ENCODE data around the gene SLC38A3. TPM values are rescaled to one million over a fixed set of nuclear protein-coding genes. Genes with fewer than 3 reads are reported as not detected.

SLC38A3 gene
- total and polyA plus RNA-seq, 9 of the 15 experiments (the other 6 are each of a cell fraction or from before 2014, with no cell fraction given), result 0.09 to 0.38 (median 0.16) TPM; not detected in 6

- TF ChIP-seq THAP12 (CRISPR knock-in tag; IDR thresholded peaks at IDR 0.05) (no peak), BRD9 (IDR thresholded peaks at IDR 0.05; ENCODE audit: low read depth, partially characterized antibody) (no peak)
Measured at GRCh38 chr3:50210176-50210509, 5.1 kb downstream of the SLC38A3 start (continued).

GRCh38 chr3:50210510-50211367, 5.7 kb downstream of the SLC38A3 start:
- peaks cover 1 to 23% of the 10 kb centered on the region in 2 experiments; a peak in 4 of 5 replicates for H3K27me3 ChIP-seq (ENCODE audit: control insufficient read depth in 2 of 2, insufficient read depth in 2 of 2, low read length in 2 of 2)
- ChIA-PET CTCF (ENCODE audit: low intra/inter-chr PET ratio) (no interaction called here), POLR2A (interaction anchor here (0.6 to 1.7 kb wide), 3 partner anchors 9 to 47 kb away, joined by 3 to 6 read pairs (median 3); no protein-coding TSS in a partner anchor)
- no peak for TF ChIP-seq ZNF311 (CRISPR knock-in tag; IDR thresholded peaks at IDR 0.05)
- TF ChIP-seq FOXJ3 (CRISPR knock-in tag; IDR thresholded peaks at IDR 0.05), result no peak
- no peak for TF ChIP-seq HNRNPK (IDR thresholded peaks at IDR 0.05; ENCODE audit: low read depth, low read length, poor library complexity, severe bottlenecking)
- TF ChIP-seq SFPQ (IDR thresholded peaks at IDR 0.05; ENCODE audit: low read depth, low read length), result no peak
- no peak for TF ChIP-seq TEAD1 (CRISPR knock-in tag; IDR thresholded peaks at IDR 0.05)
- no peak for TF ChIP-seq CBX8 (IDR thresholded peaks at IDR 0.05; ENCODE audit: borderline replicate concordance, extremely low read depth, low read depth, low read length, poor library complexity, severe bottlenecking)
- no peak for TF ChIP-seq ZNF830 (CRISPR knock-in tag; IDR thresholded peaks at IDR 0.05)
- no peak for TF ChIP-seq LEF1 (IDR thresholded peaks at IDR 0.05)
- no peak for TF ChIP-seq ELF4 (CRISPR knock-in tag; IDR thresholded peaks at IDR 0.05)
- H3K9me3 ChIP-seq (replicated peaks; ENCODE audit: control insufficient read depth, insufficient read depth, low read depth, low read length), result no peaks in the 10 kb centered on the region
- 27% methylated on average over 11 of the region's 13 CpGs for WGBS (ENCODE audit: insufficient coverage, low coverage, missing lambda C conversion rate)
- intact Hi-C loops (cut with micrococcal nuclease), result no loop called here
- FAIRE-seq (no peak), ATAC-seq (no peak), DNase-seq (ENCODE audit: extremely low read depth in 1 of 4, low spot score in 3 of 4) (no peak)
- no TSS peak for BruUV-seq (replicated peaks)
- H3K4me1 ChIP-seq (replicated peaks in 1 of 2; ENCODE audit: control insufficient read depth in 2 of 2, insufficient read depth in 2 of 2, low read length in 2 of 2), result peaks cover 0 to 3% of the 10 kb centered on the region in 2 experiments; a peak in 2 of 5 replicates
- no peak overlapping the region for H2AFZ ChIP-seq (ENCODE audit: low read depth, low read length)
- H3K9ac ChIP-seq (ENCODE audit: insufficient read depth in 1 of 2, low read depth in 2 of 2, low read length in 2 of 2), result no peak overlapping the region
- no peaks in the 10 kb centered on the region for H3K9me1 ChIP-seq (ENCODE audit: control insufficient read depth, insufficient read depth, low read length)
- H3K79me2 ChIP-seq (ENCODE audit: control insufficient read depth, insufficient read depth, low read length), result no peaks in the 10 kb centered on the region
- in situ Hi-C loops (cut with MboI), result no loop called here
- no peak overlapping the region for H3K4me2 ChIP-seq (ENCODE audit: insufficient read depth, low read length)
- H3K27ac ChIP-seq (ENCODE audit: extremely low read depth, low read depth, low read length), result no peak overlapping the region
- no peak overlapping the region for H3K4me3 ChIP-seq
- H3K36me3 ChIP-seq (ENCODE audit: control insufficient read depth, insufficient read depth, low read length), result no peaks in the 10 kb centered on the region
- H4K20me1 ChIP-seq (replicated peaks; ENCODE audit: control insufficient read depth, insufficient read depth, low read length), result no peaks in the 10 kb centered on the region

Measured in K562 (cell line).